Gastrocnemius medialis (tissue), 4 donors: Measurements from ENCODE around the gene MSANTD1.

Experiments used
- POLR2A ChIP-seq, 2 donors: fragments of 450-650 bp; IDR thresholded peaks; one replicate each; pipeline ENCODE4 v1.6.1; 2017; ENCODE audit warnings: antibody characterized with exemption in 2 of 2, mild to moderate bottlenecking in 2 of 2, moderate library complexity in 2 of 2
- TF ChIP-seq, protein P1 (sequence below), 5 experiments: fragments of 450-650 bp in 3 of 5; fragments of 200-600 bp in 2 of 5; sonication (generic) in 2 of 5; IDR thresholded peaks in 4 of 5; conservative IDR thresholded peaks in 1 of 5; 1 replicate in 4 of 5; 2 replicates in 1 of 5; pipeline ENCODE4 v1.5.1; 2016 to 2019; ENCODE audit warnings: antibody characterized with exemption in 5 of 5, mild to moderate bottlenecking in 3 of 5, moderate library complexity in 3 of 5

DNA sequence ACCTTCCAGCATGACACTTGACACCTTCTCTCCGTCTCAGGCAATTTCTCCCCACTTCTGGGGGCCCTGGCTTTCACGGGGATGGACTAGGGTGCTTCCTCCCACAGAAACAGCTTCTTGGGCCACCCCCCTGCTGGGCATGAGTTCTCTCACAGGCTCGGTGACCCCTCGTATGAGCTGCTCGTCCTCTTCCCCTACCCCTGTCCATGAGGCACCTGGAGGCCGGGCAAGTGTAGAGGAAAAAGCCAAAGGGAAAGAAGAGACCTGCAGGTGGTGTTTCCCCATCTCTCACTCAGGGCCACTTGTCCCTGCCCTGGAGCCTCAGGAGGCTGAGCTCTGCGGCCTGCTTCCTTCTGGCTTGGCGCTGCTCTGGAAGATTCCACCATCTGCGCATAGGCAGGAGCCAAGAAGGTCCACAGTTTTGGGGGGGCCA lies 41.9 kb downstream of the MSANTD1 start:
- TF ChIP-seq POLR2A (IDR thresholded peaks at IDR 0.05) = no peak
- TF ChIP-seq, protein P1, sequence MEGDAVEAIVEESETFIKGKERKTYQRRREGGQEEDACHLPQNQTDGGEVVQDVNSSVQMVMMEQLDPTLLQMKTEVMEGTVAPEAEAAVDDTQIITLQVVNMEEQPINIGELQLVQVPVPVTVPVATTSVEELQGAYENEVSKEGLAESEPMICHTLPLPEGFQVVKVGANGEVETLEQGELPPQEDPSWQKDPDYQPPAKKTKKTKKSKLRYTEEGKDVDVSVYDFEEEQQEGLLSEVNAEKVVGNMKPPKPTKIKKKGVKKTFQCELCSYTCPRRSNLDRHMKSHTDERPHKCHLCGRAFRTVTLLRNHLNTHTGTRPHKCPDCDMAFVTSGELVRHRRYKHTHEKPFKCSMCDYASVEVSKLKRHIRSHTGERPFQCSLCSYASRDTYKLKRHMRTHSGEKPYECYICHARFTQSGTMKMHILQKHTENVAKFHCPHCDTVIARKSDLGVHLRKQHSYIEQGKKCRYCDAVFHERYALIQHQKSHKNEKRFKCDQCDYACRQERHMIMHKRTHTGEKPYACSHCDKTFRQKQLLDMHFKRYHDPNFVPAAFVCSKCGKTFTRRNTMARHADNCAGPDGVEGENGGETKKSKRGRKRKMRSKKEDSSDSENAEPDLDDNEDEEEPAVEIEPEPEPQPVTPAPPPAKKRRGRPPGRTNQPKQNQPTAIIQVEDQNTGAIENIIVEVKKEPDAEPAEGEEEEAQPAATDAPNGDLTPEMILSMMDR (IDR thresholded peaks at IDR 0.05 in 4 of 5, conservative IDR thresholded peaks at IDR 0.05 in 1 of 5) = no peak
